NB4 (cell line): ENCODE measurements around the gene ANKH.

Experiments used
- MYC ChIP-seq: IDR thresholded peaks from 2 replicates; pipeline ENCODE4 v1.6.1; 2011; ENCODE audit warnings: low read depth, low read length
- POLR2A ChIP-seq: IDR thresholded peaks from 2 replicates; pipeline ENCODE4 v1.6.1; 2011; ENCODE audit warnings: mild to moderate bottlenecking; ENCODE audit not compliant: insufficient read length; ENCODE audit errors: extremely low read depth
- TF ChIP-seq, protein P1 (sequence below): IDR thresholded peaks from one replicate; pipeline ENCODE4 v1.5.1; 2012; ENCODE audit warnings: low read depth, low read length
- TF ChIP-seq, protein P2 (sequence below): IDR thresholded peaks from 2 replicates; pipeline ENCODE4 v1.6.1; 2011; ENCODE audit warnings: low read depth, low read length

DNA sequence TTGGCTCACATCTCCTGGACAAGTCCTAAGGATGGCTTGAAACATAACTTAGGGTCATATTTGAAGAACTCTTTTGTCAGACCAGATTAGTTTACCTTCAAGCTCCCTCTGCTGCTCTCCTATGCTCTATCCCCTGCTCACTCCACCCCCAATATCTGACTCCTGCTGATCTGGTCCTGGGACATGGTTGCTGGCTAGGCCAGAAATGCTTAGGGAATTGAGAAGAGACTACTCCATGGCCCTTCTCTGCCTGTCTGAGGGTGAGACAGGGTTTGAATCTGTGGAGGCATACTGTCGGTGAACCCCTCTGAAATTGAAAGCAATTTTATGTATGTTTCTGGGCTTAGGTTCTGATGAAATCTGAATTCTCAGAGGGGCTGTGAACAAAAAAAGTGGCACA lies 203.8 kb downstream of the ANKH start:
- TF ChIP-seq, protein P1, sequence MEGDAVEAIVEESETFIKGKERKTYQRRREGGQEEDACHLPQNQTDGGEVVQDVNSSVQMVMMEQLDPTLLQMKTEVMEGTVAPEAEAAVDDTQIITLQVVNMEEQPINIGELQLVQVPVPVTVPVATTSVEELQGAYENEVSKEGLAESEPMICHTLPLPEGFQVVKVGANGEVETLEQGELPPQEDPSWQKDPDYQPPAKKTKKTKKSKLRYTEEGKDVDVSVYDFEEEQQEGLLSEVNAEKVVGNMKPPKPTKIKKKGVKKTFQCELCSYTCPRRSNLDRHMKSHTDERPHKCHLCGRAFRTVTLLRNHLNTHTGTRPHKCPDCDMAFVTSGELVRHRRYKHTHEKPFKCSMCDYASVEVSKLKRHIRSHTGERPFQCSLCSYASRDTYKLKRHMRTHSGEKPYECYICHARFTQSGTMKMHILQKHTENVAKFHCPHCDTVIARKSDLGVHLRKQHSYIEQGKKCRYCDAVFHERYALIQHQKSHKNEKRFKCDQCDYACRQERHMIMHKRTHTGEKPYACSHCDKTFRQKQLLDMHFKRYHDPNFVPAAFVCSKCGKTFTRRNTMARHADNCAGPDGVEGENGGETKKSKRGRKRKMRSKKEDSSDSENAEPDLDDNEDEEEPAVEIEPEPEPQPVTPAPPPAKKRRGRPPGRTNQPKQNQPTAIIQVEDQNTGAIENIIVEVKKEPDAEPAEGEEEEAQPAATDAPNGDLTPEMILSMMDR = no peak
- no peak for TF ChIP-seq POLR2A
- TF ChIP-seq MYC = no peak
- TF ChIP-seq, protein P2, sequence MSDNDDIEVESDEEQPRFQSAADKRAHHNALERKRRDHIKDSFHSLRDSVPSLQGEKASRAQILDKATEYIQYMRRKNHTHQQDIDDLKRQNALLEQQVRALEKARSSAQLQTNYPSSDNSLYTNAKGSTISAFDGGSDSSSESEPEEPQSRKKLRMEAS = no peak
